B cell (primary cell): ENCODE results near the gene ASTL. TPM values are rescaled to one million over a fixed set of nuclear protein-coding genes. Genes with fewer than 3 reads are reported as not detected.

ENCODE experiments used
- ATAC-seq: fragments of 200-7000 bp; cut with Tn5 transposase; one replicate; pipeline ENCODE4 v1.10.0; 2021; ENCODE audit warnings: low read depth, mild to moderate bottlenecking, moderate number of reproducible peaks, moderate library complexity
- CTCF ChIA-PET: fragments of 350-600 bp; sonication (Branson Sonifier 250); formaldehyde crosslinking; loops from one replicate; lab custom pipeline; 2021; ENCODE audit warnings: antibody characterized with exemption, inconsistent platforms; lab: Charles Lee
- POLR2A ChIA-PET: fragments of 350-600 bp; sonication (Branson Sonifier 250); formaldehyde crosslinking; loops from one replicate; lab custom pipeline; 2021; ENCODE audit warnings: antibody characterized with exemption; lab: Charles Lee
- DNase-seq: peaks from one replicate; pipeline ENCODE4 v3.0.0; 2013
- H2AFZ ChIP-seq: 2 replicates; pipeline ENCODE4 v1.6.1; 2012; ENCODE audit warnings: mild to moderate bottlenecking, low read depth, low read length; ENCODE audit not compliant: insufficient read depth, poor library complexity, severe bottlenecking
- H3K27ac ChIP-seq, 2 donors: 1 replicate in 1 of 2; 2 replicates in 1 of 2; pipeline ENCODE4 v1.5.1; 2012 to 2013; ENCODE audit warnings: low read length in 2 of 2, mild to moderate bottlenecking in 2 of 2, moderate library complexity in 1 of 2
- H3K27me3 ChIP-seq, 4 experiments: fragments of 200-600 bp in 1 of 4; sonication (generic) in 1 of 4; replicated peaks in 1 of 4; 1 replicate in 2 of 4; 2 replicates in 2 of 4; pipeline versions ENCODE4 v1.6.1 to v1.7.0; 2013 to 2016; ENCODE audit warnings: low read length in 3 of 4, mild to moderate bottlenecking in 2 of 4, mixed read lengths in 1 of 4, moderate library complexity in 1 of 4; ENCODE audit not compliant: insufficient read depth in 4 of 4, control insufficient read depth in 3 of 4; ENCODE audit errors: control extremely low read depth in 1 of 4
- H3K36me3 ChIP-seq, 2 experiments: replicated peaks in 1 of 2; 1 replicate in 1 of 2; 2 replicates in 1 of 2; pipeline versions ENCODE4 v1.6.1 to v1.7.1; 2013; ENCODE audit warnings: low read length in 1 of 2; ENCODE audit not compliant: insufficient read depth in 2 of 2, control insufficient read depth in 1 of 2; ENCODE audit errors: control extremely low read depth in 1 of 2, extremely low read depth in 1 of 2
- H3K4me1 ChIP-seq, 2 donors: fragments of 200-600 bp in 1 of 2; sonication (generic) in 1 of 2; 1 replicate in 1 of 2; 2 replicates in 1 of 2; pipeline versions ENCODE4 v1.5.1 to v1.6.1; 2013 to 2017; ENCODE audit warnings: low read length in 2 of 2; ENCODE audit not compliant: control insufficient read depth in 2 of 2, insufficient read depth in 2 of 2
- H3K4me2 ChIP-seq: replicated peaks from 2 replicates; pipeline ENCODE3; 2012; ENCODE audit warnings: mild to moderate bottlenecking, low read depth, low read length; ENCODE audit not compliant: poor library complexity, severe bottlenecking
- H3K4me3 ChIP-seq, 5 experiments: fragments of 200-600 bp in 1 of 5; sonication (generic) in 1 of 5; 1 replicate in 3 of 5; 2 replicates in 2 of 5; pipeline versions ENCODE4 v1.5.1 to v1.7.0; 2011 to 2016; ENCODE audit warnings: low read length in 4 of 5, mild to moderate bottlenecking in 4 of 5, low read depth in 2 of 5, control low read depth in 1 of 5, moderate library complexity in 1 of 5; ENCODE audit not compliant: insufficient read depth in 1 of 5; ENCODE audit errors: control extremely low read depth in 1 of 5, extremely low read depth in 1 of 5
- H3K79me2 ChIP-seq: fragments of 200-600 bp; sonication (generic); one replicate; pipeline ENCODE4 v1.6.0; 2016; ENCODE audit warnings: low read length; ENCODE audit not compliant: control insufficient read depth, insufficient read depth
- H3K9ac ChIP-seq: fragments of 200-600 bp; sonication (generic); 2 replicates; pipeline ENCODE4 v1.6.1; 2017; ENCODE audit warnings: mild to moderate bottlenecking, low read length, moderate library complexity
- H3K9me3 ChIP-seq, 3 donors: one replicate each; pipeline versions ENCODE4 v1.6.1 to v1.7.1; 2013; ENCODE audit warnings: low read length in 2 of 3; ENCODE audit not compliant: control insufficient read depth in 2 of 3, insufficient read depth in 1 of 3; ENCODE audit errors: control extremely low read depth in 1 of 3
- H4K20me1 ChIP-seq: 2 replicates; pipeline ENCODE4 v1.6.0; 2012; ENCODE audit warnings: mild to moderate bottlenecking, low read length; ENCODE audit not compliant: insufficient read depth, control insufficient read depth, poor library complexity, severe bottlenecking
- H3K27ac Mint-ChIP-seq: one replicate; pipeline ENCODE4 v1.8.0; 2021; ENCODE audit warnings: mixed read lengths
- H3K27me3 Mint-ChIP-seq: one replicate; pipeline ENCODE4 v1.8.0; 2021; ENCODE audit warnings: mixed read lengths
- H3K4me1 Mint-ChIP-seq: one replicate; pipeline ENCODE4 v1.8.0; 2021; ENCODE audit warnings: mixed read lengths
- H3K4me3 Mint-ChIP-seq: one replicate; pipeline ENCODE4 v1.8.0; 2021; ENCODE audit warnings: mixed read lengths
- H3K9me3 Mint-ChIP-seq: one replicate; pipeline ENCODE4 v1.8.0; 2022; ENCODE audit warnings: mixed read lengths; ENCODE audit not compliant: insufficient read depth
- EZH2 ChIP-seq: IDR thresholded peaks from 2 replicates; pipeline ENCODE4 v1.6.1; 2012; ENCODE audit warnings: borderline replicate concordance, low read depth, mild to moderate bottlenecking, moderate library complexity, low read length; ENCODE audit not compliant: insufficient read depth, poor library complexity, severe bottlenecking
- WGBS: methylation state at CpG from one replicate; pipeline ENCODE4 v1.1.5; 2013; ENCODE audit warnings: missing lambda C conversion rate; ENCODE audit not compliant: insufficient coverage; 5-methylcytosine and 5-hydroxymethylcytosine counted together
- intact Hi-C: fragments of 100-400 bp; cut with micrococcal nuclease; formaldehyde crosslinking; loops from one replicate; pipeline ENCODE4 v1.10.0; 2022
- polyA plus RNA-seq: library from polyadenylated mRNA; depleted of rRNA; stranded (reverse); fragments of >200 nt; gene quantifications from 2 replicates; pipeline ENCODE4 v1.2.3, GENCODE V29; 2012
- total RNA-seq, 2 donors: library from RNA; stranded (reverse); fragments of 120-200 nt in 1 of 2; gene quantifications; 1 replicate in 1 of 2; 2 replicates in 1 of 2; pipeline versions ENCODE4 v1.2.3 to v1.2.4, GENCODE V29; 2013 to 2022
- TF ChIP-seq, protein P1 (sequence below): fragments of 200-600 bp; IDR thresholded peaks from one replicate; pipeline ENCODE4 v1.8.0; 2022; ENCODE audit warnings: antibody characterized with exemption, mild to moderate bottlenecking

The ASTL gene
- total and polyA plus RNA-seq, 2 donors (not counting 1 experiment from before 2014, with no cell fraction given), result 0.15 to 0.59 TPM

DNA sequence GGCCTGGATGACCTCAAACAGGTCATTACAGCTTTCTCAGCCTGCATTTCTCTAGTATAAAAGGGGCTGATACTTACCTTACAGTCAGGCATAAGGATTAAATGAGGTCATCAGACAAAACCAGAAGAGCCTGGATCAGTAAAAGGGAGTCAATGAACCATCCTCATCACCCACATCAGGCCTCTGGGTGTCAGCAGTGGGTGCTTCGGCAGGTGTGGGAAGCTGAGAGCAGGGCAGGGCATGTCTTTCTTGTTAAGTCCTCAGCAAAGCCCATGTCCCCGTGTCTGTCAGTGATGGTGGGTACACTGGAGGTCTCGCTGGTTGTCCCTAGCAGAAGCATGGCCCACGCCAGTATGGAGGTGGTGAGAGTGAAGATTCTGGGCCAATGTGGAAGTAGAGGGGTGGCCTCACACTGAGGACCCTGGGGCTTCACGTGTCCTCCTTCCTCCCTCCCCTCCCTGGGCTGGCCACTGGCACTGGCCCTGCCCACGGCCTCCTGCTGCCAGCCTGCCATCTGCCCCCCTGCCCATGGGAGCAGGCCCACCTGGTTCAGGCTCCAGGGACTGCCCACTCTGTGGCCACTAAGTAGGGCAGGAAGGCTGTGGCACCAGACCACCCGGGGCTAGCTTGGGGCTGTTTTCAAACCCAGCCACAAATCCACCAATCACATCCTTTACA, 26.3 kb downstream of the ASTL start:
- H3K79me2 ChIP-seq, result no peaks in the 10 kb centered on the region
- POLR2A ChIA-PET, result interaction anchor here (0.7 kb wide), 1 partner anchor 20 kb away, joined by 4 read pairs; no protein-coding TSS in a partner anchor
- intact Hi-C loops, result no loop called here

DNA sequence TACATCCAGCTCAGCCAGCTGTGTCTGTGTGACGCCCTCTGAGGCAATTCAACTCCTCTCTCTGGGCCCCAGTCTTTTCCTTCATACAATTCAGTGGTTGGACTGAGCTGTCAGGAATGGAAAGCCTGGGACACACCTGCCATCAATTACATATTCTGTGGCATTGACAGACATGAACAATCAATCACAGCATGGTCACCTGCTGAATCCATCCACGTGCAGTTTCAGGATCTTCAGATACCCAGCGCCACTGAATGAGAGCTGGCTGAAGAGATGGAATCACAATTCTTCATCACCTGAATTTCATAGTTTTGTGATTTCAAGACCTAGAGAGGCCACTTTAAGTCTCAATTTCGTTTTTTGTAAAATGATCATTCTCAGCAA, 27.1 kb downstream of the ASTL start:
- ATAC-seq (no peak), DNase-seq (no peak)
- Histone ChIP-seq H2AFZ (no peak overlapping the region), H3K9me3 (peaks cover 0 to 11% (median 0%) of the 10 kb centered on the region in 3 donors), H3K9ac (no peak overlapping the region), H3K36me3 (no peaks in the 10 kb centered on the region), H3K4me3 (no peak overlapping the region), H3K4me2 (no peak overlapping the region), H3K79me2 (no peaks in the 10 kb centered on the region), H3K4me1 (peaks cover 5 to 6% of the 10 kb centered on the region in 2 donors), H3K27me3 (peaks cover 0 to 8% (median 1%) of the 10 kb centered on the region in 4 experiments), H3K27ac (no peak overlapping the region), H4K20me1 (no peaks in the 10 kb centered on the region)
- Mint-ChIP-seq H3K27ac (no peak overlapping the region), H3K9me3 (no peaks in the 10 kb centered on the region), H3K4me1 (peaks cover 6% of the 10 kb centered on the region), H3K4me3 (no peak overlapping the region), H3K27me3 (peaks cover 16% of the 10 kb centered on the region)
- 72% methylated on average over 3 of the region's 4 CpGs for WGBS
- CTCF ChIA-PET, result interaction anchor here (1.2 kb wide), 1 partner anchor 9 kb away, joined by 3 read pairs; no protein-coding TSS in a partner anchor
- intact Hi-C loops, result no loop called here
- POLR2A ChIA-PET, result no interaction called here
- no peak for TF ChIP-seq EZH2
- TF ChIP-seq, protein P1, sequence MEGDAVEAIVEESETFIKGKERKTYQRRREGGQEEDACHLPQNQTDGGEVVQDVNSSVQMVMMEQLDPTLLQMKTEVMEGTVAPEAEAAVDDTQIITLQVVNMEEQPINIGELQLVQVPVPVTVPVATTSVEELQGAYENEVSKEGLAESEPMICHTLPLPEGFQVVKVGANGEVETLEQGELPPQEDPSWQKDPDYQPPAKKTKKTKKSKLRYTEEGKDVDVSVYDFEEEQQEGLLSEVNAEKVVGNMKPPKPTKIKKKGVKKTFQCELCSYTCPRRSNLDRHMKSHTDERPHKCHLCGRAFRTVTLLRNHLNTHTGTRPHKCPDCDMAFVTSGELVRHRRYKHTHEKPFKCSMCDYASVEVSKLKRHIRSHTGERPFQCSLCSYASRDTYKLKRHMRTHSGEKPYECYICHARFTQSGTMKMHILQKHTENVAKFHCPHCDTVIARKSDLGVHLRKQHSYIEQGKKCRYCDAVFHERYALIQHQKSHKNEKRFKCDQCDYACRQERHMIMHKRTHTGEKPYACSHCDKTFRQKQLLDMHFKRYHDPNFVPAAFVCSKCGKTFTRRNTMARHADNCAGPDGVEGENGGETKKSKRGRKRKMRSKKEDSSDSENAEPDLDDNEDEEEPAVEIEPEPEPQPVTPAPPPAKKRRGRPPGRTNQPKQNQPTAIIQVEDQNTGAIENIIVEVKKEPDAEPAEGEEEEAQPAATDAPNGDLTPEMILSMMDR, result no peak

More for the DNA sequence above, 26.3 kb downstream of the ASTL start:
- H3K4me1 ChIP-seq, result peaks cover 5 to 7% of the 10 kb centered on the region in 2 donors
- no peak for TF ChIP-seq EZH2
- TF ChIP-seq, protein P1, result no peak
- Mint-ChIP-seq H3K4me3 (no peak overlapping the region), H3K27ac (no peak overlapping the region), H3K27me3 (peaks cover 16% of the 10 kb centered on the region), H3K4me1 (peaks cover 6% of the 10 kb centered on the region), H3K9me3 (no peaks in the 10 kb centered on the region)
- no peak for ATAC-seq
- H3K27ac ChIP-seq, result no peak overlapping the region
- peaks cover 0 to 10% (median 1%) of the 10 kb centered on the region in 4 experiments for H3K27me3 ChIP-seq
- H4K20me1 ChIP-seq, result no peaks in the 10 kb centered on the region
- H3K4me2 ChIP-seq, result no peak overlapping the region
- no peak overlapping the region for H3K9ac ChIP-seq
- H3K4me3 ChIP-seq, result no peak overlapping the region
- no peaks in the 10 kb centered on the region for H3K36me3 ChIP-seq
- peaks cover 0 to 8% (median 0%) of the 10 kb centered on the region in 3 donors for H3K9me3 ChIP-seq
- no peak for DNase-seq
- CTCF ChIA-PET, result interaction anchor here (1.2 kb wide), 1 partner anchor 10 kb away, joined by 3 read pairs; no protein-coding TSS in a partner anchor
- H2AFZ ChIP-seq, result no peak overlapping the region
- 86% methylated on average over 5 of the region's 7 CpGs for whole genome bisulfite sequencing
